Endothelial cell of umbilical vein (primary cell): ENCODE data around the gene GLDC. TPM values are rescaled to one million over a fixed set of nuclear protein-coding genes. Genes with fewer than 3 reads are reported as not detected.

Experiments used
- BruUV-seq: library from RNA; stranded (reverse); fragments of 400-500 nt; replicated peaks from 2 replicates; lab custom pipeline; 2021; lab: Mats Ljungman, UMichigan
- CTCF ChIA-PET: fragments of 300-600, 350-600 bp; sonication (Branson Sonifier 250); formaldehyde crosslinking; loops from one replicate; lab custom pipeline; 2021; ENCODE audit warnings: antibody characterized with exemption, inconsistent platforms; lab: Charles Lee
- POLR2A ChIA-PET: fragments of 300-600, 350-600 bp; sonication (Branson Sonifier 250); formaldehyde crosslinking; loops from one replicate; lab custom pipeline; 2021; ENCODE audit warnings: antibody characterized with exemption, inconsistent platforms; lab: Charles Lee
- DNase-seq: peaks from one replicate; pipeline ENCODE4 v3.0.0-alpha.2; 2011; ENCODE audit warnings: low read depth, low spot score
- FAIRE-seq: peaks from 2 replicates; lab custom pipeline; 2011; peaks lifted over from hg19 to GRCh38; lab: Jason Lieb, UNC
- H2AFZ ChIP-seq: 2 replicates; pipeline ENCODE4 v1.6.0; 2012; ENCODE audit warnings: low read depth, low read length, control low read depth, inconsistent platforms
- H3K27ac ChIP-seq: 2 replicates; pipeline ENCODE4 v1.5.1; 2011; ENCODE audit warnings: low read depth, mild to moderate bottlenecking, control low read depth, low read length, moderate library complexity; ENCODE audit not compliant: insufficient read depth
- H3K27me3 ChIP-seq, 2 experiments: 2 replicates each; pipeline versions ENCODE4 v1.6.0 to v1.6.1; 2011; ENCODE audit warnings: low read length in 2 of 2, mixed read lengths in 1 of 2; ENCODE audit not compliant: control insufficient read depth in 2 of 2, insufficient read depth in 2 of 2
- H3K36me3 ChIP-seq, 2 experiments: 2 replicates in 1 of 2; 3 replicates in 1 of 2; pipeline ENCODE4 v1.5.1; 2011; ENCODE audit warnings: low read length in 2 of 2, mild to moderate bottlenecking in 1 of 2, moderate library complexity in 1 of 2; ENCODE audit not compliant: control insufficient read depth in 2 of 2, insufficient read depth in 2 of 2; ENCODE audit errors: extremely low read depth in 1 of 2
- H3K4me1 ChIP-seq: 3 replicates; pipeline ENCODE4 v1.5.1; 2011; ENCODE audit warnings: mild to moderate bottlenecking, low read length; ENCODE audit not compliant: control insufficient read depth, insufficient read depth; ENCODE audit errors: extremely low read depth
- H3K4me2 ChIP-seq: 2 replicates; pipeline ENCODE4 v1.6.1; 2011; ENCODE audit warnings: low read length, control low read depth, mixed read lengths; ENCODE audit not compliant: insufficient read depth
- H3K4me3 ChIP-seq, 3 experiments: fragments of 200-600 bp in 1 of 3; sonication (generic), shearing (Covaris generic) in 1 of 3; replicated peaks in 1 of 3; 2 replicates each; pipeline ENCODE4 v1.5.1; 2011 to 2016; ENCODE audit warnings: control low read depth in 3 of 3, low read length in 3 of 3, mild to moderate bottlenecking in 2 of 3, inconsistent platforms in 1 of 3, low read depth in 1 of 3, moderate library complexity in 1 of 3; ENCODE audit not compliant: insufficient read depth in 1 of 3
- H3K79me2 ChIP-seq: 2 replicates; pipeline ENCODE4 v1.6.0; 2012; ENCODE audit warnings: low read length, inconsistent platforms; ENCODE audit not compliant: control insufficient read depth, insufficient read depth
- H3K9ac ChIP-seq: replicated peaks from 2 replicates; pipeline ENCODE3; 2011; ENCODE audit warnings: low read length, control low read depth; ENCODE audit not compliant: insufficient read depth; ENCODE audit errors: extremely low read depth
- H3K9me1 ChIP-seq: replicated peaks from 3 replicates; pipeline ENCODE4 v1.6.0; 2011; ENCODE audit warnings: mild to moderate bottlenecking, low read length; ENCODE audit not compliant: control insufficient read depth, insufficient read depth; ENCODE audit errors: extremely low read depth
- H3K9me3 ChIP-seq: replicated peaks from 2 replicates; pipeline ENCODE4 v1.5.1; 2012; ENCODE audit warnings: low read length, inconsistent platforms; ENCODE audit not compliant: control insufficient read depth, insufficient read depth
- H4K20me1 ChIP-seq: replicated peaks from 2 replicates; pipeline ENCODE3; 2011; ENCODE audit warnings: mild to moderate bottlenecking, low read length; ENCODE audit not compliant: control insufficient read depth, insufficient read depth; ENCODE audit errors: extremely low read depth
- CTCF ChIP-seq, 2 donors: IDR thresholded peaks; 1 replicate in 1 of 2; 2 replicates in 1 of 2; pipeline ENCODE4 v1.5.1; 2011; ENCODE audit warnings: low read length in 2 of 2, mild to moderate bottlenecking in 2 of 2, moderate library complexity in 2 of 2, control low read depth in 1 of 2, inconsistent platforms in 1 of 2, low read depth in 1 of 2; ENCODE audit not compliant: insufficient read depth in 1 of 2; ENCODE audit errors: extremely low read depth in 1 of 2
- EZH2 ChIP-seq: IDR thresholded peaks from 2 replicates; pipeline ENCODE4 v1.6.1; 2012; ENCODE audit warnings: borderline replicate concordance, low read depth, mild to moderate bottlenecking, moderate library complexity, low read length, inconsistent platforms; ENCODE audit not compliant: severe bottlenecking
- FOS ChIP-seq: IDR thresholded peaks from 2 replicates; pipeline ENCODE4 v1.6.1; 2011; ENCODE audit warnings: mild to moderate bottlenecking, low read length, moderate library complexity, borderline replicate concordance; ENCODE audit not compliant: insufficient read depth
- GATA2 ChIP-seq: IDR thresholded peaks from 2 replicates; pipeline ENCODE4 v1.7.0; 2011; ENCODE audit warnings: low read depth, mild to moderate bottlenecking, moderate library complexity, mixed read lengths, low read length; ENCODE audit not compliant: insufficient read length, insufficient read depth
- JUN ChIP-seq: IDR thresholded peaks from 2 replicates; pipeline ENCODE4 v1.6.1; 2011; ENCODE audit warnings: borderline replicate concordance, low read depth; ENCODE audit not compliant: insufficient read length, insufficient read depth
- MYC ChIP-seq: IDR thresholded peaks from one replicate; pipeline ENCODE4 v1.6.1; 2011; ENCODE audit warnings: mild to moderate bottlenecking, low read depth, low read length
- POLR2A ChIP-seq: IDR thresholded peaks from 2 replicates; pipeline ENCODE4 v1.6.1; 2012; ENCODE audit warnings: low read depth, mild to moderate bottlenecking, control low read depth, low read length
- POLR2AphosphoS5 ChIP-seq: IDR thresholded peaks from 2 replicates; pipeline ENCODE4 v1.6.1; 2012; ENCODE audit warnings: low read depth, mild to moderate bottlenecking, control low read depth, low read length, moderate library complexity; ENCODE audit not compliant: insufficient read depth
- dilution Hi-C: fragments of 300-500 bp; cut with MboI; formaldehyde crosslinking; loops from one replicate; pipeline ENCODE4 v1.15.0; 2019; ENCODE audit warnings: low sequenced_read_pairs; ENCODE audit not compliant: extremely low pct_ligation_motif_present
- intact Hi-C: fragments of 100-400 bp; cut with micrococcal nuclease; formaldehyde crosslinking; loops from one replicate; pipeline ENCODE4 v1.10.0; 2022
- polyA plus RNA-seq, 4 experiments: library from polyadenylated mRNA; depleted of rRNA in 3 of 4; stranded (reverse) in 3 of 4; unstranded in 1 of 4; fragments of >200 nt; gene quantifications; 2 replicates each; pipeline versions ENCODE4 v1.2.1 to v1.2.3, GENCODE V29; 2011 to 2012; ENCODE audit warnings: missing spikeins in 1 of 4
- total RNA-seq: library from RNA; stranded (reverse); gene quantifications from 2 replicates; pipeline ENCODE4 v1.2.3, GENCODE V29; 2021
- TF ChIP-seq, protein P1 (sequence below): IDR thresholded peaks from 2 replicates; pipeline ENCODE4 v1.6.1; 2011; ENCODE audit not compliant: insufficient read depth, insufficient read length

The GLDC gene
- total and polyA plus RNA-seq, 2 donors (not counting 3 experiments of a cell fraction or from before 2014, with no cell fraction given) = 1.8 to 2.6 TPM

- intact Hi-C loops = no loop called here
- no peak overlapping the region for H2AFZ ChIP-seq
- no peak for DNase-seq
- no peaks in the 10 kb centered on the region for H4K20me1 ChIP-seq
- H3K4me3 ChIP-seq = no peak overlapping the region
- no TSS peak for BruUV-seq
- H3K4me1 ChIP-seq = no peaks in the 10 kb centered on the region
- no peak overlapping the region for H3K4me2 ChIP-seq
- TF ChIP-seq JUN (no peak), FOS (no peak), POLR2A (no peak), CTCF (IDR thresholded peaks at IDR 0.05; ENCODE audit: extremely low read depth in 1 of 2, insufficient read depth in 1 of 2, low read depth in 1 of 2, low read length in 2 of 2) (no peak), POLR2AphosphoS5 (no peak), MYC (no peak), GATA2 (no peak), EZH2 (no peak)
- TF ChIP-seq, protein P1, sequence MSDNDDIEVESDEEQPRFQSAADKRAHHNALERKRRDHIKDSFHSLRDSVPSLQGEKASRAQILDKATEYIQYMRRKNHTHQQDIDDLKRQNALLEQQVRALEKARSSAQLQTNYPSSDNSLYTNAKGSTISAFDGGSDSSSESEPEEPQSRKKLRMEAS = no peak
- no peaks in the 10 kb centered on the region for H3K9me3 ChIP-seq
- CTCF ChIA-PET = no interaction called here
- H3K9me1 ChIP-seq = no peaks in the 10 kb centered on the region
- H3K27ac ChIP-seq = no peak overlapping the region
- dilution Hi-C loops = no loop called here
- H3K36me3 ChIP-seq = no peaks in the 10 kb centered on the region
- H3K79me2 ChIP-seq = no peaks in the 10 kb centered on the region
- no peak for FAIRE-seq
- H3K9ac ChIP-seq = no peak overlapping the region
- POLR2A ChIA-PET = no interaction called here
- H3K27me3 ChIP-seq = peaks cover under 1 to 7% of the 10 kb centered on the region in 2 experiments
Observed at GRCh38 chr9:6620796-6621195, 24.7 kb downstream of the GLDC start.
